Right lobe of liver (tissue), 6 donors: Measurements from ENCODE around the gene CCDC190. TPM values are rescaled to one million over a fixed set of nuclear protein-coding genes. Genes with fewer than 3 reads are reported as not detected.
A peak's percentile ranks its signal among the peaks of the same experiment; 100 is the strongest.
"Not testable (repeated sequence)": the region's sequence is repeated elsewhere in the genome, so short reads cannot be mapped to it uniquely, and the experiment has no call there.

ENCODE experiments used
- ATAC-seq, 4 donors: fragments of 200-7000 bp; cut with Tn5 transposase; one replicate each; pipeline ENCODE4 v1.9.1; 2020; ENCODE audit warnings: mild to moderate bottlenecking in 4 of 4, moderate library complexity in 4 of 4
- DNase-seq, 3 donors: peaks; one replicate each; pipeline ENCODE4 v3.0.0-alpha.2; 2020
- H3K27ac ChIP-seq, 3 donors: fragments of 200-600 bp; one replicate each; pipeline ENCODE4 v1.8.0; 2022
- H3K27me3 ChIP-seq, 2 donors: fragments of 200-600 bp; one replicate each; pipeline ENCODE4 v1.8.0; 2022
- H3K36me3 ChIP-seq, 4 donors: fragments of 200-600 bp; sonication (generic) in 1 of 4; one replicate each; pipeline versions ENCODE4 v1.5.1 to v1.8.0; 2017 to 2022; ENCODE audit warnings: control low read depth in 1 of 4
- H3K4me1 ChIP-seq, 4 donors: fragments of 200-600 bp; sonication (generic) in 1 of 4; one replicate each; pipeline versions ENCODE4 v1.5.1 to v1.8.0; 2017 to 2022; ENCODE audit warnings: control low read depth in 1 of 4
- H3K4me3 ChIP-seq, 3 donors: fragments of 200-600 bp; one replicate each; pipeline ENCODE4 v1.8.0; 2022
- H3K9me3 ChIP-seq, 4 donors: fragments of 200-600 bp; sonication (generic) in 1 of 4; one replicate each; pipeline versions ENCODE4 v1.5.1 to v1.8.0; 2017 to 2022; ENCODE audit warnings: control low read depth in 1 of 4
- POLR2A ChIP-seq: fragments of 450-650 bp; IDR thresholded peaks from one replicate; pipeline ENCODE4 v1.6.1; 2017; ENCODE audit warnings: antibody characterized with exemption, mild to moderate bottlenecking
- WGBS: methylation state at CpG from one replicate; pipeline ENCODE4 v1.1.6; 2018; ENCODE audit warnings: low coverage, low lambda C conversion rate; ENCODE audit not compliant: insufficient coverage; ENCODE audit errors: missing lambda C conversion rate; 5-methylcytosine and 5-hydroxymethylcytosine counted together
- intact Hi-C, 2 donors: fragments of 100-400 bp; cut with DNase I; formaldehyde crosslinking; loops; one replicate each; pipeline versions ENCODE4 v1.11.2 to v1.14.1; 2022
- total RNA-seq, 6 experiments: library from RNA; depleted of rRNA in 2 of 6; stranded (reverse); fragments of >200 nt in 2 of 6; fragmentation: NEBNext Ultra II Directional in 3 of 6; extraction: Animal tissue kit (Norgen Biotek cat#: 25700) in 3 of 6; gene quantifications; one replicate each; pipeline versions ENCODE4 v1.1.0 to v1.2.4, GENCODE V29; 2016 to 2023
- TF ChIP-seq, protein P1 (sequence below), 4 donors: fragments of 200-600 bp in 3 of 4; fragments of 450-650 bp in 1 of 4; IDR thresholded peaks; one replicate each; pipeline versions ENCODE4 v1.5.1 to v1.8.0; 2016 to 2022; ENCODE audit warnings: antibody characterized with exemption in 4 of 4, mild to moderate bottlenecking in 2 of 4
- donor health status: DM: no; HTN: yes; CAD: no.
- donor health status: DM: no; HTN: no; CAD: no.
- donor health status: DM: no; HTN: no; CAD: no.
- donor health status: DM: no; HTN: yes; CAD: no.
- donor health status: DM: no; HTN: yes; CAD: no.

CCDC190 gene
- total RNA-seq, 6 experiments from 2014 or later: not detected

DNA sequence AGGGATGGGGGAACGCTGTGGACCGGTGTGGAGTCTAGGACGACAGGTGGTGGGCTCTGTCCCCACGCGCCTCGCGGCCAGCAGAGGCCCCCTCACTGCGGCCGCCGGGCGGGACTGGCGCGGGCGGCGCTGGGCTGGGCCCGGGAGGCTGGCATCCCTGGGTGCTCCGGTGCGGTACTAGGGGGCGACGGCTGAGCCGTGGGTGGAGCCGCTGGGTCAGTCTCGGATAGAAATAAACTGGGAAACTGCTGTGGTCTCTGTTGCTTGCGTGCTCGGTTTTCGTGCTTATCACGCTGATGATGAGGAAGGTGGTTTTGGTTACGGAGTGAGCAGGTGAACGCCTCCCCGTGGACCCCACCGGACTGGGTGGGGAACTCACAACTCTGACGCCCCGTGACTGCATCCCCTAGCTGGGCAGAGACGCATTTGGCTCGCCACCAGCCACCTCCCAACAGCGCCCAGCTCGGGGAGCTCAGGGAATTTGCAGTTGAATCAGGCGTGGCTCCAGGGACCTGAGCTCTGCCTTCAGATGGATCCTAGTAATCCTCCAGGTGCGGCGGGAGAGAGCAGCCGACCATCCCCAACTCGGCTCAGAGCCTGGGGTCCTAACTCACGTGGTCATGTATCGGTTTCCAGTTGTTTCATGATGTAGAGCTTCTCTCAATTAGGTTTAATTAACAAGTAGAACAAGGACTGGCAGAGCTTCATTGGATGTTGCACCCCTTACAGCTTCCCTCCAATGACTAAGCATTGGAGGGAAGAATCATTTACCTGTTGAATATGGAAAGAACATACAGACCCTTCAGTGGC, 38.4 kb downstream of the CCDC190 start:
- Histone ChIP-seq H3K9me3 (no peaks in the 10 kb centered on the region), H3K4me1 (peaks cover 0 to 16% (median 0%) of the 10 kb centered on the region in 4 donors), H3K27me3 (no peaks in the 10 kb centered on the region), H3K27ac (no peak overlapping the region), H3K36me3 (no peaks in the 10 kb centered on the region), H3K4me3 (peak overlapping the region; percentile 16 to 26 (median 17))
- ATAC-seq (peak; percentile 66 to 69 (median 68)), DNase-seq (peak; percentile 35 to 54 (median 44))
- WGBS: 3% methylated on average over 6 of the region's 44 CpGs
- intact Hi-C loops: no loop called here
- TF ChIP-seq, protein P1, sequence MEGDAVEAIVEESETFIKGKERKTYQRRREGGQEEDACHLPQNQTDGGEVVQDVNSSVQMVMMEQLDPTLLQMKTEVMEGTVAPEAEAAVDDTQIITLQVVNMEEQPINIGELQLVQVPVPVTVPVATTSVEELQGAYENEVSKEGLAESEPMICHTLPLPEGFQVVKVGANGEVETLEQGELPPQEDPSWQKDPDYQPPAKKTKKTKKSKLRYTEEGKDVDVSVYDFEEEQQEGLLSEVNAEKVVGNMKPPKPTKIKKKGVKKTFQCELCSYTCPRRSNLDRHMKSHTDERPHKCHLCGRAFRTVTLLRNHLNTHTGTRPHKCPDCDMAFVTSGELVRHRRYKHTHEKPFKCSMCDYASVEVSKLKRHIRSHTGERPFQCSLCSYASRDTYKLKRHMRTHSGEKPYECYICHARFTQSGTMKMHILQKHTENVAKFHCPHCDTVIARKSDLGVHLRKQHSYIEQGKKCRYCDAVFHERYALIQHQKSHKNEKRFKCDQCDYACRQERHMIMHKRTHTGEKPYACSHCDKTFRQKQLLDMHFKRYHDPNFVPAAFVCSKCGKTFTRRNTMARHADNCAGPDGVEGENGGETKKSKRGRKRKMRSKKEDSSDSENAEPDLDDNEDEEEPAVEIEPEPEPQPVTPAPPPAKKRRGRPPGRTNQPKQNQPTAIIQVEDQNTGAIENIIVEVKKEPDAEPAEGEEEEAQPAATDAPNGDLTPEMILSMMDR (IDR thresholded peaks at IDR 0.05): no peak
- no peak for TF ChIP-seq POLR2A

DNA sequence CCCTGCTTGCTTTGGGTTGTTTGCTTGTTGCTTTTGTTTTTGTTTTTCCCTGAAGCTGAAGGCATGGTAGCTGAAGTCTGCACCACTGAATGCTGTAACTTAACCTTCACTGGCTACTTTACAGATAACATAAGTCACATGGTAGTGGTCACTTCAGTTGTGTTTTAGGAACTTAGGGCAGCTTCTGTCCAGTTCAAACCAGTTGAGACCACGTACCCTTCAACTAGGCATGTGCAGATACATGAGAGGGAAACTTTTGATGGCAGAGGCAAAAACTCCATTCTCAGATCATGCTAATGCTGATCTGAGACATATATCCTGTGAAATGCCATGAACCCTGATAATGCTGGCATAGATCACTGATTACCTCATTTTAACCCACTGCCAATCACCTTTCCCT, 42.3 kb downstream of the CCDC190 start:
- H3K9me3 ChIP-seq, H3K4me3 ChIP-seq, H3K27me3 ChIP-seq, H3K36me3 ChIP-seq, DNase-seq, intact Hi-C loops, H3K27ac ChIP-seq, ATAC-seq: not testable (repeated sequence)
- WGBS: 78% methylated on average over 1 of the region's 1 CpG
- H3K4me1 ChIP-seq: peaks cover 0 to 16% (median 0%) of the 10 kb centered on the region in 4 donors

DNA sequence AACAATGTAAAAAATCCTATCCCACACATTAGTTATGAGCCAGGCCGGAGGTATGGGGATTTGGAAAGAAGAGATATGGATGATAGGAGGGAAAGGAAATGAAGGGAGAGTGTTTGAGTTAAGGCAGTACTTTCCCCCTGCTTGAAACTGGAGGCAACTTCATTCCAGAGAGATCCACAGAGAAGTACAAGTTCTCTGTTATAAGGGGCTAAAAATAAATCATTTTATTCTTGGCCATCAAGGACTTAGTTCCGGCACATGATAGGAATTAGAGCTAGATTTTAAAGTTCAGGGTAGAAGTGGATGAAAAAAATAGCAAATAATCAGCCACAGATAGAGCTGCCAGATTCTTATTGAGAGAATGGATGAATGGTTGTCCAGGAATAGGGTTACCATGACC, 42.8 kb downstream of the CCDC190 start:
- not testable (repeated sequence) for H3K36me3 ChIP-seq, ATAC-seq
- WGBS: 96% methylated on average over 2 of the region's 2 CpGs

DNA sequence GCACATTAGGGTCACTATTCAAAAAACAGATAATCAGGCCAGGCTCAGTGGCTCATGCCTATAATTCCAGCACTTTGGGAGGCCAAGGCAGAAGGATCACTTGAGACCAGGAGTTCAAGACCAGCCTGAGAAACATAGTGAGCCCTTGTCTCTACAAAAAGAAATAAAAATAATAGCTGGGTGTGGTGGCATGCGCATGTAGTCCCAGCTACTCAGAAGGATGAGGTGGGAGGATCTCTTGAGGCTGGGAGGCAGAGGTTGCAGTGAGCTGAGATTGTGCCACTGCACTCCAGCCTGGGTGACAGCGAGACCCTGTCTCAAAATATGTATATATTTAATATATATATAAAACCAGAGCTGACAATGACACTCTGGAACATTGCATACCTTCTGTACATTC, 48.6 kb downstream of the CCDC190 start:
- ATAC-seq, intact Hi-C loops, H3K27ac ChIP-seq, H3K36me3 ChIP-seq, H3K9me3 ChIP-seq, H3K4me3 ChIP-seq, H3K27me3 ChIP-seq, DNase-seq, H3K4me1 ChIP-seq: not testable (repeated sequence)
- 95% methylated on average over 2 of the region's 2 CpGs for WGBS

More for the DNA sequence above, 42.8 kb downstream of the CCDC190 start:
- H3K27ac ChIP-seq, DNase-seq, H3K9me3 ChIP-seq, intact Hi-C loops, H3K27me3 ChIP-seq, H3K4me3 ChIP-seq: not testable (repeated sequence)
- peaks cover 0 to 16% (median 0%) of the 10 kb centered on the region in 4 donors for H3K4me1 ChIP-seq

DNA sequence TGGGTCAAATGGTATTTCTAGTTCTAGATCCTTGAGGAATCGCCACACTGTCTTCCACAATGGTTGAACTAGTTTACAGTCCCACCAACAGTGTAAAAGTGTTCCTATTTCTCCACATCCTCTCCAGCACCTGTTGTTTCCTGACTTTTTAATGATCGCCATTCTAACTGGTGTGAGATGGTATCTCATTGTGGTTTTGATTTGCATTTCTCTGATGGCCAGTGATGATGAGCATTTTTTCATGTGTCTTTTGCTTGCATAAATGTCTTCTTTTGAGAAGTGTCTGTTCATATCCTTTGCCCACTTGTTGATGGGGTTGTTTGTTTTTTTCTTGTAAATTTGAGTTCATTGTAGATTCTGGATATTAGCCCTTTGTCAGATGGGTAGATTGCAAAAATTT, 53.5 kb downstream of the CCDC190 start:
- H3K27me3 ChIP-seq, H3K4me1 ChIP-seq, DNase-seq, H3K27ac ChIP-seq, H3K4me3 ChIP-seq, ATAC-seq, intact Hi-C loops, H3K9me3 ChIP-seq: not testable (repeated sequence)
- no CpG with 5 or more reads among the region's 2 CpGs for WGBS
- H3K36me3 ChIP-seq: peaks cover 0 to 43% (median 11%) of the 10 kb centered on the region in 4 donors

Other genes with a start within 250 kb of the CCDC190 start
- 1 to 10 TPM; 2.7 to 4.7 (median 3.1) TPM for gene DDR2, start 228.7 kb downstream of the CCDC190 start, total RNA-seq
- 10 to 100 TPM; 10.4 to 32.1 (median 17.6) TPM for gene HSD17B7, start 70.5 kb downstream of the CCDC190 start, total RNA-seq
- gene RGS4, start 208.2 kb upstream of the CCDC190 start, total RNA-seq: 1 to 10 TPM in 4 of 6 experiments, under 1 TPM in 2; 0.67 to 5.1 (median 2.4) TPM